Breast epithelium (tissue), 3 donors: ENCODE results near the gene TADA2A.
"Not testable (repeated sequence)": the region's sequence is repeated elsewhere in the genome, so short reads cannot be mapped to it uniquely, and the experiment has no call there.

Source experiments
- POLR2A ChIP-seq: fragments of 450-650 bp; IDR thresholded peaks from one replicate; pipeline ENCODE4 v1.6.1; 2016; ENCODE audit warnings: antibody characterized with exemption, mild to moderate bottlenecking, moderate library complexity
- POLR2AphosphoS5 ChIP-seq, 3 donors: sonication (generic); formaldehyde crosslinking; IDR thresholded peaks; one replicate each; pipeline ENCODE4 v1.6.1; 2017; ENCODE audit warnings: antibody characterized with exemption in 3 of 3
- TF ChIP-seq, protein P1 (sequence below), 3 donors: fragments of 450-650 bp; IDR thresholded peaks; one replicate each; pipeline ENCODE4 v1.5.1; 2016 to 2017; ENCODE audit warnings: antibody characterized with exemption in 3 of 3, mild to moderate bottlenecking in 3 of 3, moderate library complexity in 3 of 3

DNA sequence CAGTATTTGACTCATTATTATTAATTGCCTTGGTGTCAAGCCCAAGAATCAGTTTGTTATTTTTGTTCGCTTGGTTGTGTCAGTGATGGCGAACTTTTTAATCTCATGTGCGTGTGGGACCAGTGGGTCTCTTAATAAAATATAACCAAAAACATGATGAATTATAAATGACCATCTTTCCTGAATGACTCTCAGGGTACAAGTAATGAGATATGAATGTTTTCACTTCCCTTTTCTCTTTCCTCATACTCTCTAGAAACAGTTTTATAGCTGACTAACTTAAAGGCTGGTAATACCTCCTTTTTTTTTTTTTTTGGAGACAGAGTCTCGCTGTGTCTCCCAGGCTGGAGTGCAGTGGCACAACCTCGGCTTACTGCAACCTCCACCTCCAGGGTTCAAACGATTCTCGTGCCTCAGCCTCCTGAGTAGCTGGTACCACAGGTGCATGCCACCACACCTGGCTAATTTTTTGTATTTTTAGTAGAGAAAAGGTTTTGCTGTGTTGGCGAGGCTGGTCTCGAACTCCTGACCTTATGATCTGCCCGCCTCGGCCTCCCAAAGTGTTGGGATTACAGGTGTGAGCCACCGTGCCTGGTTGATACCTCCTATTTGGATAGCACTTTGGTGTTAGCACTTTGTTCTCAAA is 34.8 kb downstream of the TADA2A start:
- TF ChIP-seq, protein P1, sequence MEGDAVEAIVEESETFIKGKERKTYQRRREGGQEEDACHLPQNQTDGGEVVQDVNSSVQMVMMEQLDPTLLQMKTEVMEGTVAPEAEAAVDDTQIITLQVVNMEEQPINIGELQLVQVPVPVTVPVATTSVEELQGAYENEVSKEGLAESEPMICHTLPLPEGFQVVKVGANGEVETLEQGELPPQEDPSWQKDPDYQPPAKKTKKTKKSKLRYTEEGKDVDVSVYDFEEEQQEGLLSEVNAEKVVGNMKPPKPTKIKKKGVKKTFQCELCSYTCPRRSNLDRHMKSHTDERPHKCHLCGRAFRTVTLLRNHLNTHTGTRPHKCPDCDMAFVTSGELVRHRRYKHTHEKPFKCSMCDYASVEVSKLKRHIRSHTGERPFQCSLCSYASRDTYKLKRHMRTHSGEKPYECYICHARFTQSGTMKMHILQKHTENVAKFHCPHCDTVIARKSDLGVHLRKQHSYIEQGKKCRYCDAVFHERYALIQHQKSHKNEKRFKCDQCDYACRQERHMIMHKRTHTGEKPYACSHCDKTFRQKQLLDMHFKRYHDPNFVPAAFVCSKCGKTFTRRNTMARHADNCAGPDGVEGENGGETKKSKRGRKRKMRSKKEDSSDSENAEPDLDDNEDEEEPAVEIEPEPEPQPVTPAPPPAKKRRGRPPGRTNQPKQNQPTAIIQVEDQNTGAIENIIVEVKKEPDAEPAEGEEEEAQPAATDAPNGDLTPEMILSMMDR (IDR thresholded peaks at IDR 0.05), result not testable (repeated sequence)
- TF ChIP-seq POLR2A; POLR2AphosphoS5 (IDR thresholded peaks at IDR 0.05): not testable (repeated sequence)
